B cell (primary cell): ENCODE results near the gene CNTN3.

ENCODE experiments used
- EZH2 ChIP-seq: IDR thresholded peaks from 2 replicates; pipeline ENCODE4 v1.6.1; 2012; ENCODE audit warnings: borderline replicate concordance, low read depth, mild to moderate bottlenecking, moderate library complexity, low read length; ENCODE audit not compliant: insufficient read depth, poor library complexity, severe bottlenecking
- TF ChIP-seq, protein P1 (sequence below): fragments of 200-600 bp; IDR thresholded peaks from one replicate; pipeline ENCODE4 v1.8.0; 2022; ENCODE audit warnings: antibody characterized with exemption, mild to moderate bottlenecking

GRCh38 chr3:74642876-74643275, 28.4 kb upstream of the CNTN3 start:
- TF ChIP-seq, protein P1, sequence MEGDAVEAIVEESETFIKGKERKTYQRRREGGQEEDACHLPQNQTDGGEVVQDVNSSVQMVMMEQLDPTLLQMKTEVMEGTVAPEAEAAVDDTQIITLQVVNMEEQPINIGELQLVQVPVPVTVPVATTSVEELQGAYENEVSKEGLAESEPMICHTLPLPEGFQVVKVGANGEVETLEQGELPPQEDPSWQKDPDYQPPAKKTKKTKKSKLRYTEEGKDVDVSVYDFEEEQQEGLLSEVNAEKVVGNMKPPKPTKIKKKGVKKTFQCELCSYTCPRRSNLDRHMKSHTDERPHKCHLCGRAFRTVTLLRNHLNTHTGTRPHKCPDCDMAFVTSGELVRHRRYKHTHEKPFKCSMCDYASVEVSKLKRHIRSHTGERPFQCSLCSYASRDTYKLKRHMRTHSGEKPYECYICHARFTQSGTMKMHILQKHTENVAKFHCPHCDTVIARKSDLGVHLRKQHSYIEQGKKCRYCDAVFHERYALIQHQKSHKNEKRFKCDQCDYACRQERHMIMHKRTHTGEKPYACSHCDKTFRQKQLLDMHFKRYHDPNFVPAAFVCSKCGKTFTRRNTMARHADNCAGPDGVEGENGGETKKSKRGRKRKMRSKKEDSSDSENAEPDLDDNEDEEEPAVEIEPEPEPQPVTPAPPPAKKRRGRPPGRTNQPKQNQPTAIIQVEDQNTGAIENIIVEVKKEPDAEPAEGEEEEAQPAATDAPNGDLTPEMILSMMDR: no peak
- TF ChIP-seq EZH2: no peak
